NCI-H82 (cell line): ENCODE measurements around the gene CLK1.
"Not testable (repeated sequence)": the region's sequence is repeated elsewhere in the genome, so short reads cannot be mapped to it uniquely, and the experiment has no call there.

Source experiments
- DNase-seq: peaks from one replicate; lab custom pipeline; 2025; lab: John Stamatoyannopoulos, UW

Gene CLK1

DNA sequence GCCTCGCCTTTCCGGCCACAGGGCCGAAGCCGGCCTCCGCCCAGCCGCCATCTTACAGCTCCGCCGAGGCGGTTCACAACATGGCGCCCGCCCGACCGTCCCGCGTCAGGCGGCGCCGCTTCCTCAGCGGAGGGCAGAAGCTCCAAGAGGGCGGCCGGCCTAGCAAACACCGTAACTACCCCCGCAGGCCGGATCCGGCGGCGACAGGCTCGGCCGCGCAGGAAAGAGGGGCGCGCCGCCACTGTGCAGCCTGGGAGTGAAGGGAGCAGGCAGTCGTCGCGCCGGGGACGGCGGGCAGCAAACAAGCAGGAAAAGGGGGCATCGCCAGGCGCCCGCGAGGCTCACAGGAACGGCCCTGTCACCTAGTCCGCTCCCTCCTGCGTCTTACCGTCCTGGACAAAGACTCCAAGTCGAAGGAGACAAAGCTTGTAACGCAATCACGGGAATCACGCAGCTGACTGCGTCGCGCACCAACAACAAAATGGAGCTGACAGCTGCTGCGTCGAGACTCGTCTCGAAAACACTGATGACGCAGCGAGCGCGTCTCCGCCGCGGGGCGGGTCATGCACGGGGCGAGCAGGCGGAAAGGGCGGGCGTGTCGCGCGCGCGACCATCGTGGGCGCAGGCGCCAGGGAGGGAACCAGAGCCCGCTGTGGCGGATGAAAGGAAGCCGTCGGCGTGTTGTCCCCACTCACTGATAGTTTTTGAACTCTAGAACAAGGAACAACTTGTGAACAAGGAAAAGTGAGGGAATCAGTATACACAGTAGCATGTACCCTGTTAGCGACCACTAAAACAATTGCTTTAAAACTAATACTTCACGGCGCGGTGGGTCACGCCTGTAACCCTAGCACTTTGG is at the start of gene CLK1:
TSS of gene CLK1 (minus strand) at position 483 of the 859 bp plus-strand sequence. CDS start 2,796 bp downstream, outside the sequence.
- DNase-seq = peak; percentile 97

DNA sequence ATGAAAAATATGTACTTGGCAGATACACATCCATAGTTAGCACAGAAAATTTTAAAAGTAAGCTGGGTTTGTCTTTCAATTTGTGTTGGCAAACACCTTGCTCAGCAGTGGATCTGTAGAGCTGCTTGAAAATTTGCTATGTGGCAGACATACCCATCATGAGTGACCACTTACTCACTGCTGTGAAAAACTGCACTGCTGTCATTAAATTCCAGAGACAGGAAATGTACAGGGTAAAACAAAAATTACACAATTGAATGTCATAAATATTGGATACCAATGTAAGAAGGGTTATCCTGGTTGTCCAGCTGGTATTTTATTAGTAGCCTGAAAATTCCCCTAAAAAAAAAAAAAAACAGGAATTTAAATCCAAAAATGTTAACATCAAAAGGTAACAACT is 49.2 kb upstream of the CLK1 start:
- no peak for DNase-seq

DNA sequence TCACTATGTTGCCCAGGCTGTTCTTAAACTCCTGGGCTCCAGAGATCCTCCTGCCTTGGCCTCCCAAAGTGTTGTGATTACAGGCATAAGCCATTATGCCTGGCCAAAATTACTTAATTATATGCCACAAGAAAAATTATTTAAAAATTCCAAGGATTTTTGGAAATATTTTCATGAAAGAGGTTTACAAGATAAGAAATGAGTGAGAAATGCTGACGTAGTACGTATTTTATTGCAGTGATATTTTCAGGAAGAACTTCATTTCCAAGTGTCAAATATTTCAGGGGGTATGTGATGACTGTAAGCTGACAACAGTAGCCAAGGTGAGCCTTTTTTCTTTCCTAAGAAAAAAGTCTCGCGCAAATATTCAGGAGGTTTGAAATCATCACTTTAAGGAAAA is 45.5 kb upstream of the CLK1 start:
- no peak for DNase-seq

DNA sequence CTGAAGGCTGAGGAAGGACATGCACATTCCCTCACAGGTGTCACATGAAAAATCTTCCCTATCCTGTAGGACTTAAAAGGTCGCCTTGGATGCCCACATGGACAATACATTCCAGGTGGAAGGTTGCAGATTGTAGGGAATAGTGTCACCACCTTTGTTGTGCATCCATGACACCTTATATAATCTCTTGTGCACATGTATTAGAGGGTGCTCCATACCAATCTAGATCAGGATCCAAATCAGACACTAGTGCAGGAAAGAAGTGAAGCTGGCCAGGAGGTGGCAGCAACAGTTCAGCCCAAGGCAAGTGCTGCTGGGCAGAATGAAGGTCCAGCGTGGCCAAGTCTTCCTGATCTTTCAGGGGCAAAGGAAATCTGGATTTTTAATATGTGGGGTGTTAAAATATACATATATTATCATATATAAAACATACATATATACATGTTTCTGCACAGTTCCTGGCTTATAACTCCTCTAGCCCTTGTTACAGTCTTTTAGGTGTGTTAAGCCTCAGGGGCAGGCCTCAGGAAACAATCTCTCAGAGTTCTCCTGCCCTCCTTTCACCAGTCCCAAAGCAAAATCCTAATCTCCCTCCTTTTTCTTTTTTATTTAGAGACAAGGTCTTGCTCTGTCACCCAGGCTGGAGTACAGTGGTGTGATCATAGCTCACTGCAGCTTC is 41.3 kb upstream of the CLK1 start:
- DNase-seq = peak; percentile 78

DNA sequence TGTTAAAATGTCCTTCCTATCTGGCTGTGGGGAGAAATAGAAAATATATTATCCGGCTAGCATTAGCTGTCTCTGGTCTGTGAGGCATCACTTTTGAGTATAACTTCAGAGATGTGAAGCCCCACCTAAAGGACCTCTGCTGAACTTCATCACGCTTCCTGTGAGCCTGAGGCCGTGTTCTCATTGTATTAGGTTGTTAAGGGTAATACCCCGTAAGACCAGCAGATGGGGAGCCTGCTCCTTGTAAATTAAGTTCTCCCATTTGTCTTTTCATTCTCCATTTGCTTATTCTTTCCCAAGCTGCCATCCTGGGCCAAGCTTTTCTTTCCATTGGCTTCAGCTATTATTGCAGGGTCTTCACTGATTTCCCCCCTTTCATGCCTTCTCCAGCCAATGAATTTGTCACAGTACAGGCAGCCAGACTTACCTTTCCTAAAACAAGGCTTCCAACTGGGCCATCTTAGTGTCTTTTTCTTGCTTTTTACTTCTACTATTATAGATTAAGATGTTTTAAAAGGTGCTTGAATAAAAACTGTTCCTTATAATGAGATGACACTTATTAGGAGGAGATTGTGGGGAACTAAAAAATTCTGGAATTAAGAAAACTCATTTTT is 37.1 kb upstream of the CLK1 start:
- peak; percentile 94 for DNase-seq

DNA sequence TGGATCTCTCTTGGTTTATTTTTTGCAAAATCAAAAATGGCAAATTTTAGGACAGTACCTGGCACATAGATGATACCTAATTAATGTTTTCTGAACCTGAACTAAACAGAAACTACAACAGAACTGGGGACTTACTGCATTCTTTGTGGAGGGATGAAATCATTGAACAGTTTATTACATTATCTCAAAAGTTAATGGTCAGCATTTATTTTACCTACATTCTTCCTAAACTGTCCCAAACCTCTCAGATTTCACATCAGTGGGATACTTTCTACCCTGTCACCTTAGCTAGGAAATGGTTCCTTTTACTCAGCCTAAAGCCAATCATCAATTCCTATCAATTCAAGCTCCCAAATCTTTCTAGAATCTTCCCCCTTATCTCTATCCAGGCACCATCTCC is 35.0 kb upstream of the CLK1 start:
- no peak for DNase-seq

DNA sequence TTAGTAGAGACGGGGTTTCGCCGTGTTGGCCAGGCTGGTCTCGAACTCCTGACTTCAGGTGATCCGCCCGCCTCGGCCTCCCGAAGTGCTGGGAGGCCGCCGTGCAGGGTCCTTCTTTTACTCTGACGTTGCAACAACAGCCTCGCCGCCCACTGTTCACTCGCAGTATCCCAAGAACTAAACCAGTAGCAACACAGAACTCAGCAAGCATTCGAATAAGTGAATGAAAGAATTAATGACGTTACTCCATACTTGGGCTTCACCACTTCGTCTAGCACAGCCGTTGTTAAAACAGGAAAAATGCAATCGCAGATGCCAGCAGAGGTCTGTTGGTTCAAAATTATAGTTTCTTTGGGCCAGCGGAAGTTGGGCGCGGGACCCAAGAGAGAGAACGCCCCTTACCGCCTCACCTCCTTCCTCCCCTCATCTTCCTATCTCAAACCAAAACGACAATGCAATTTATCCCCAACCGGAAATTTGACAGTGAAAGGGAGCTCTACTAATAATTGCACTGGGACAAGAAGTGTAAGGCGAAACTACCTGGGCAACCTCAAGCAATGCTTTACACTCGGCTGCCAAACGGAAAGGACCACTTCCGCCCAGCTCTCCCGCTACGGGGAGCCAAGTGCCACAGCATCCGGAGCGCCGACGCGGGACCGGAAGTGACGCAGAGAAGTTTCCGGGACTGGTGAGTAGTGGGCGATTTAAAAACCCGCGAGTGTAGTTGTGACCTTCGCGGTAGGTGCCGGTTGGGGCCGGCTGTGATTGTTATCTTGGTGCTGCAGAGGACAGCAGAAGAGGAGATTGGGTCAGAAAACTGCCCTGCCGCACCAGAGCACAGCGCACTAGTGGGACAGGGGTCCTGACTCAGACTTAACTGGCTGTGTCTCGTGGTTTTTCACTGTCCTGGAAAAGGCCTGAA is 24.5 kb upstream of the CLK1 start, which contains the start of the genes NIF3L1 and PPIL3:
TSS of gene NIF3L1 (plus strand) at position 668 of the 922 bp plus-strand sequence. CDS start 2,573 bp downstream, outside the sequence.
TSS of gene PPIL3 (minus strand) at position 374 of the 922 bp plus-strand sequence. CDS start 1,462 bp downstream, outside the sequence.
- DNase-seq = peak; percentile 99

DNA sequence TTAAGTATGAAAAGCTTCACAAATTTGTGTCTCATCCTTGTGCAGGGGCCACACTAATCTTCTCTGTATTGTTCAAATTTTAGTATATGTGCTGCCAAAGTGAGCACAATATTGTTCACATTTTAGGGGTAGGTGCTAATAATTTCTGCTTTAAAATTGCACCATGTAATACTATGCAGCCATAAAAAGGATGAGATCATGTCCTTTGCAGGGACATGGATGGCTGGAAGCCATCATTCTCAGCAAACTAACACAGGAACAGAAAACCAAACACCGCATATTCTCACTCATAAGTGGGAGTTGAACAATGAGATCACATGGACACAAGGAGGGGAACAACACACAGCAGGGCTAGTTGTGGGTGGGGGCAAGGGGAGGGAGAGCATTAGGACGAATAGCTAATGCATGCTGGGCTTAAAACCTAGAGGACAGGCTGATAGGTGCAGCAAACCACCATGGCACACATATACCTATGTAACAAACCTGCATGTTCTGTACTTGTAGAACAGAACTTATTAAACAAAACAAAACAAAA is 17.3 kb upstream of the CLK1 start:
- not testable (repeated sequence) for DNase-seq

DNA sequence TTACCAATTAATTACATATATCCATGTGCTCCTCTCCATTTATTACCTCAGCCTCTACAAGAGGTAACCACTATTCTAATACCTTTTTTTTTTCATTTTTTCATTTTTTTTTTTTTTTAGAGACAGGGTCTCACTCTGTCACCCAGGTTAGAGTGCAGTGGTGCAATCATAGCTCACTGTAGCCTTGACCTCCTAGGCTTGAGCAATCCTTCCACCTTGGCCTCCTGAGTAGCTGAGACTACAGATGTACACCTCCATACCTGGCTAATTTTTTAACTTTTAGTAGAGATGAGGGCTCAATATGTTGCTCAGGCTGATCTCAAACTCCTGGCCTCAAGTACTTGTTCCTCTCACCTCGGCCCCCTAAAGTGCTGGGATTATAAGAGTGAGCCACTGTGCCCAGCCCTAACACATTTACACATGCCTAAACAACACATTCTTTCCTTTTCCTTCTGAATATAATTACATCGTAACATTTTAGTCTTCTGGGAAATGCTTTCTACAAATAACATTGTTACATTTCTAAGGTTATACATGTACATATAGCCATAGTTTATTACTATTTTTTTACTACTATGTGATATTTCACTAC is 13.9 kb upstream of the CLK1 start:
- DNase-seq = no peak

DNA sequence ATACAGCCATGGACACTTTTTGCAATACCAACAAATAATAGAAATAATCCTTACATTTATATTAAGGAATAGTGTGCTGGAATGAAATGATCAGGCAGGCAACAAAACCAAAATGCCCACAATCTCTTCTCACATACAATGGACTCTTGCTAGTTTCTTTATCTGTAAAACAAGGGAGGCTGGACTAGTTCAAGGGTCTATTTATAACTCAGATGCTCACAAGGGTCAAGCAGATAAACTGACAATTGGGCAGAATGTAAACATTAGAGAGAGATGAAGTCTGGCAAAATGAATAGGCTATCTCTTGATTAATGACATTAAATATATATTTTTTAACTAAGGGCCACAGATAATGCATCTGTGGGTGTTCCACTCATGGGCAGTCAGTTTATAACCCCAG is 13.0 kb upstream of the CLK1 start:
- DNase-seq = no peak

DNA sequence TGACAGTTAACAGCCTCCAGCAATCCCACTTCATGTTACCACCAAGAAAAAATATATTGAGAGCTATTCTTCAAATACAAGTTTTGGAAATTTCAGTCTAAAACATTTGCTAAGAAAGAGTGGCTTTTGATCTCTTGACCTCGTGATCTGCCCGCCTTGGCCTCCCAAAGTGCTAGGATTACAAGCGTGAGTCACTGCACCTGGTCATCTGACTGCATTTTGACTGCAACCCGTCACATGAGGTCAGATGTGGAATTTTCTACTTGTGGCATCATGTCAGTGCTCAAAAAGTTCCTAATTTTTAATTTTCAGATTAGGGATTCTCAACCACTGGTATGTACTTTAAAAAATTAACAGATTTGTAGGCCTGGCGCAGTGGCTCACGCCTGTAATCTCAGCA is 9.1 kb upstream of the CLK1 start:
- no peak for DNase-seq

DNA sequence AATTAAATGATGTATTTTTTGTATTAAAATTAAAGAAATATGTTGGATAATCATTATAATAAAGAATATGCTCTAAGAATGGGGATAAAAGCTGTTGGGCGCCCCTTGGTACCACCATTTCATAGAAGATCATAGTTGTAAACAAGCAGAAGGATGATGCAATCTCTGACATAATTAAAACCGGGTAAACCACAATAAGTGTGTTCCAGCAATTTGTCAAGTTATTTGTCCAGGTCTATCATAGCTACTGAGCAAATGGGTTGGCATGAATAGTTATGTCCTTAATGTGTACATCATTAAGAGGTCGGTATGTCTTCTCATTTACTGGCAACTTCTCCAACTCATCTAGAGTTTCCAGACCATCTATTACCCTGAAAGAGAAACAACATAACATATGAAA is 6.7 kb upstream of the CLK1 start:
- no peak for DNase-seq

DNA sequence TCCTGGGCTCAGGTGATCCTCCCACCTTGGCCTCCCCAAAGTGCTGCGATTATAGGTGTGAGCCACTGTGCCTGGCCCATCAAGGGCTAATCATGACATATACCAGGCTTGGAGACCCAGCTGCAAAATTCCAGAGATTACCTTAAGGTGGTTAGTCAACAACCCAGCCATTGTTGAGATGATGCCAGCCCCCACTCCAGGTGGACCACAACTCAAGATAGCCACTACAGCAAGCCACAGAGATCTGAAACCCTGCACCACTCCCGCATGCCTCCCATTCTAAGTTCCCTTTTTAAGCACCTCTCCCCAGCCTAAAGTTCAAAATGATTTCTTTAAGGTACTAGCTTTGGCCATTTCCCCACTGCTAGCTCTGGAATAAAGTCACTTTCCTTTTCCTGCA is 4.6 kb upstream of the CLK1 start:
- DNase-seq = no peak

DNA sequence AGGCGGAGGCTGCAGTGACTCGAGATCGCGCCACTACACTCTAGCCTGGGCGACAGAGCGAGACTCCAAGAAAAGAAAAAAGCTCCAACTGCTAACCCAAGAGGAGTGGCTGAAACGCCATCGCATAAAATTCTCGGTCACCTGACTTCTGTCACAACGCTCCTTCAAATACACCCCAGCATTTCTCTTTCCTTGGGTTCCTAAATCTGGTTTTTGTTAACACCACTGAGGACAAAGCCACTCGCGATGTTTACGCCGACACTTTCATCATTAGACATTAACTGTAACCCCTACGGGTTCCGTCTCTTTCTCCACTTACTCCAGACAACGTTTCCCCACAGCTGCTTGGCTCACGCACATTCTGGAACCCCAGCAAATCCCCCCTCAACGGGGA is 679 bp downstream of the CLK1 start:
- peak; percentile 45 for DNase-seq

DNA sequence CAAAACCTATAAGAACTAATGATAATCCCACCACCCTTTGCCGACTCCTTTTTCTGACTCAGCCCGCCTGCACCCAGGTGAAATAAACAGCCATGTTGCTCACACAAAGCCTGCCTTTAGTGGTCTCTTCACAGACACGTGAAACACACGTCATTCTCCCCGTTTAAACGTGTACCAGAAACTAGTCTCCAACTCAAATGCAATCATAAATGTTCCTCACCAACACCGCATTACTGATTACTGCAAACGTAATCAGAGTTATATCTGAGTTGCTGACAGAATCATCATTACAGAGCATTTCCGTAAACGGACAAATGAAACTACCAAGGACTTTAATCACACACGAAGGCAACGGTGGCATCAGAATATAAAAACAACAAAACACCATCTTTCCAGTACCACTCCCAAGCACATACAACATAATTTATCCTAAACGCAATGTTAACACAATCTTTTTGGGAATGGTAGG is 1.9 kb downstream of the CLK1 start:
- DNase-seq = peak; percentile 62

DNA sequence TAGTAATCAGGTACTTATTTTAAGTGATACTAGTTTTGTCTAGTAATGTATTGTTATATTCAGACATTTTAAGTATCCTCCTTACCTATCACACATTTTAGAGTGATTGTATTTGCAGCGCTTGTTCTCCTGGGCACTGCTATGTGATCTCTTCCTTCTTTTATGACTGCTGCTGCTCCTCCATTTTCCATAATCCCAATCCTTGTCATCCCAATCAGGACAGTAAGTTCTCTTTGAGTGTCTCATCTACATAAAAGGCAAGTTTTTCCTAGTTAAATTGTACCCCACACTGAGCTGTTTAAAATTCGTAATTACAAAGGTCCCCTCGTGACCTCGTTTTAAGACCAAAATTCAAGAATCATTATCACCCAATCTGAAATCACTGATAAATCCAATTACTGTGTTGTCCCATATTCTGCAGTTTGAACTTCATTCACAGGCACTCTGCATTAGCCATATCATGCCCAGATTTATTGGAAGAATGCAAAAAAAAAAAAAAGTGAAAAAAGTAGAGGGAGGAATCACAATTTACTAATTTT is 2.8 kb downstream of the CLK1 start:
- peak; percentile 41 for DNase-seq

DNA sequence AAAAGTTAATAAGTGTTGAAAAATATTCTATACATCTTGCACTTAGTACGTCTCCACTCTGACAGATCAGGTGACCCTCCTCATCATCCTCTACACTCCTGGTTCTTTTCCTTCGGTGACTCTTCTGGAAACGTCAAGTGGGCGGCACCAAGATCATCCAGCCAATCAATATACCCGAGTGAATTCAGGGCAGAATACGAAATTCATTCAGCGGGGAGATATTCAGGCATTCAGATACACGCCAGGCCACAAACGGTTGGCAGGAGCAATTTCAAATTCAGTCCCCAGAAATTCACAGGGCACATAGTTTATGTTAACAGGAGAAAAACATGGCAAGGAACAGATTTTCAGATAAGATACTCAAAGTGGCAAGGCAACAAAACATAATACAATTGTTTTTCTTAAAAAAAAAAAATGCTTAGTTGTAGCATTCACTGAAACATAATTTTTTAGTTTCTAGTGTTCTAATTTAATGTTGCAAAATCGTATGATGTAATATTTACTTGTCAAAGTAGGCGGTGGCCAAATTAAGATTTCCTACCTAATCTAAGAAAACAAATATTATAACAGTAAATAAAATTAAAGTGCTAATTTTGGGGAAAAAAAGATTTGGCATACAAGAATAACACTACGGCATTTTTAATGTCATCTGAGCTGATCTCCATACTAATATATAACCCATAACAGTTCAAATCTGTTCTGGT is 4.2 kb downstream of the CLK1 start:
- DNase-seq = no peak

DNA sequence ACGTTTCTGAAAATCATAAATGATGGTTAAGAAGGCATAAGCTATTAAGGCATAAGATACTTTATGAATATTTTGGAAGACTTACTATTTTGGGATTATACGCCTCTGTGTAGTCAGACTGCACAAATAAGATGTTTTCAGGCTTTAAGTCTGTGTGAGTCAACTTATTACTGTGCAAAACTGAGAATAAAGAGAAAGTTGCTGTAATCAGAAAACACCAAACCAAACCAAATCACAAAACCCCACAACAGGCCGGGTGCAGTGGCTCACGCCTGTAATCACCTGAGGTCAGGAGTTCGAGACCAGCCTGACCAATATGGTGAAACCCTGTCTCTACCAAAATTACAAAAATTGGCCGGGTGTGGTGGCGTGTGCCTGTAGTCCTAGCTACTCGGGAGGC is 7.7 kb downstream of the CLK1 start:
- DNase-seq = no peak

DNA sequence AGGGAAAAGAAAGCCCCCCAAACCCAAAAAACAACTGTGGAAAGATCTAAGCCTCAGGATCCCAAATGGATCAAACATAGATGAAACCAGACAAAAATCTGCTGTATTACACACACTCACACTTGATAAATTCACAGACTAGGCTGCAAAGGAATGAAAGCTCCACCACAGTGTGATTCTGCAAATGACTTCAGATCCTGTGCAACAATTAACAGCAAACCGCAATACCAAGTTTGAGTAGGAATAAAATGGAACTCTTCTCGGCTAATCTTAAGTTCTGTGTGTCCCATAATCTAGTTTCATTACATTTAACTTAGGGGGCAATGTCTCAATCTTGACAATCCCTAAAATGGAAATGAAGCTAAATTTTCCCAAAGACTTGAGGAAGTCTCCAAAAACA is 11.9 kb downstream of the CLK1 start:
- no peak for DNase-seq
